OCI-LY7 (cell line): ENCODE measurements around the gene FSIP1. TPM values are rescaled to one million over a fixed set of nuclear protein-coding genes. Genes with fewer than 3 reads are reported as not detected.

Experiments
- BruUV-seq: library from RNA; stranded (reverse); fragments of 400-500 nt; replicated peaks from 2 replicates; lab custom pipeline; 2021; lab: Mats Ljungman, UMichigan
- CTCF ChIA-PET: fragments of 300-600 bp; sonication (Branson Sonifier 250); formaldehyde crosslinking; loops from one replicate; lab custom pipeline; 2022; ENCODE audit warnings: antibody characterized with exemption; ENCODE audit not compliant: unreplicated experiment; lab: Charles Lee
- POLR2A ChIA-PET: fragments of 300-600 bp; sonication (Branson Sonifier 250); formaldehyde crosslinking; loops from one replicate; lab custom pipeline; 2022; ENCODE audit warnings: antibody characterized with exemption; lab: Charles Lee
- DNase-seq: peaks from one replicate; pipeline ENCODE4 v3.0.0-alpha.2; 2015; ENCODE audit warnings: low spot score
- H2AFZ ChIP-seq: fragments of 200-600 bp; sonication (generic), shearing (Covaris generic); 2 replicates; pipeline ENCODE4 v1.6.1; 2014; ENCODE audit warnings: mild to moderate bottlenecking, antibody characterized with exemption, low read length, moderate library complexity
- H3K27ac ChIP-seq: fragments of 200-600 bp; sonication (generic); 2 replicates; pipeline ENCODE4 v1.5.1; 2014; ENCODE audit warnings: mixed run types, low read depth, mild to moderate bottlenecking, moderate library complexity, low read length, inconsistent platforms; ENCODE audit not compliant: poor library complexity, severe bottlenecking
- H3K36me3 ChIP-seq: fragments of 200-600 bp; sonication (generic); 2 replicates; pipeline ENCODE4 v1.6.1; 2014; ENCODE audit warnings: mild to moderate bottlenecking, antibody characterized with exemption, low read length, moderate library complexity, mixed read lengths; ENCODE audit not compliant: insufficient read depth
- H3K4me1 ChIP-seq: fragments of 200-600 bp; sonication (generic); 2 replicates; pipeline ENCODE4 v1.5.1; 2014; ENCODE audit warnings: mild to moderate bottlenecking, low read length; ENCODE audit not compliant: insufficient read depth, poor library complexity, severe bottlenecking
- H3K4me2 ChIP-seq: fragments of 200-600 bp; sonication (generic); 2 replicates; pipeline ENCODE4 v1.6.1; 2014; ENCODE audit warnings: mild to moderate bottlenecking, low read length
- H3K4me3 ChIP-seq: fragments of 200-600 bp; sonication (generic); 2 replicates; pipeline ENCODE4 v1.5.1; 2014; ENCODE audit warnings: mild to moderate bottlenecking, low read depth, low read length; ENCODE audit not compliant: poor library complexity, severe bottlenecking
- H3K79me2 ChIP-seq: fragments of 200-600 bp; sonication (generic); 2 replicates; pipeline ENCODE4 v1.6.1; 2016; ENCODE audit warnings: low read depth, mild to moderate bottlenecking, low read length, moderate library complexity, mixed read lengths; ENCODE audit not compliant: insufficient read depth
- H3K9me2 ChIP-seq: fragments of 200-600 bp; sonication (generic); 2 replicates; pipeline ENCODE4 v1.6.1; 2016; ENCODE audit warnings: mild to moderate bottlenecking, low read length, mixed read lengths; ENCODE audit not compliant: insufficient read depth
- H3K9me3 ChIP-seq: fragments of 200-600 bp; sonication (generic); 2 replicates; pipeline ENCODE4 v1.6.1; 2014; ENCODE audit warnings: mild to moderate bottlenecking, mixed run types, low read length, mixed read lengths
- H4K20me1 ChIP-seq: fragments of 200-600 bp; sonication (generic); 2 replicates; pipeline ENCODE4 v1.6.1; 2014; ENCODE audit warnings: mild to moderate bottlenecking, antibody characterized with exemption, low read length, moderate library complexity, mixed read lengths; ENCODE audit not compliant: insufficient read depth
- EZH2phosphoT487 ChIP-seq: fragments of 200-600 bp; sonication (generic); IDR thresholded peaks from 2 replicates; pipeline ENCODE4 v1.6.1; 2018; ENCODE audit warnings: low read depth, borderline replicate concordance, mild to moderate bottlenecking, mixed run types, antibody characterized with exemption, low read length, moderate library complexity, mixed read lengths
- intact Hi-C: fragments of 100-400 bp; cut with micrococcal nuclease; formaldehyde crosslinking; loops from one replicate; pipeline ENCODE4 v1.10.0; 2022; ENCODE audit not compliant: unreplicated experiment
- total RNA-seq, 2 experiments: library from RNA; depleted of rRNA in 1 of 2; stranded (reverse); fragments of >200 nt in 1 of 2; shearing (Covaris generic) in 1 of 2; gene quantifications; 2 replicates each; pipeline ENCODE4 v1.2.3, GENCODE V29; 2014 to 2022
- TF ChIP-seq, protein P1 (sequence below): fragments of 200-600 bp; sonication (generic); conservative IDR thresholded peaks from 2 replicates; pipeline ENCODE4 v1.5.1; 2014; ENCODE audit warnings: mild to moderate bottlenecking, antibody characterized with exemption, low read length, moderate library complexity, mixed read lengths

FSIP1 gene
- total RNA-seq, 2 experiments from 2014 or later, result 0.28 to 0.65 TPM

GRCh38 chr15:39781147-39781966 lies 1.3 kb downstream of the FSIP1 start:
- H3K27ac ChIP-seq, result no peak overlapping the region
- peak overlapping the region; percentile 87 for H3K4me2 ChIP-seq
- CTCF ChIA-PET, result no interaction called here
- intact Hi-C loops, result loop anchor here (5.0 to 10.0 kb wide), 4 partner anchors 151 to 541 kb away; partner anchors contain the start of genes BUB1B, EIF2AK4 and INAFM2
- H3K79me2 ChIP-seq, result peaks cover 9% of the 10 kb centered on the region; the same call in 1 of the 2 replicates
- no TSS peak for BruUV-seq
- POLR2A ChIA-PET, result interaction anchor here (2.0 kb wide), 1 partner anchor 9 kb away, joined by 7 read pairs; no protein-coding TSS in a partner anchor
- DNase-seq, result no peak
- no peaks in the 10 kb centered on the region for H4K20me1 ChIP-seq
- peak overlapping the region; percentile 84 for H3K4me3 ChIP-seq
- TF ChIP-seq, protein P1, sequence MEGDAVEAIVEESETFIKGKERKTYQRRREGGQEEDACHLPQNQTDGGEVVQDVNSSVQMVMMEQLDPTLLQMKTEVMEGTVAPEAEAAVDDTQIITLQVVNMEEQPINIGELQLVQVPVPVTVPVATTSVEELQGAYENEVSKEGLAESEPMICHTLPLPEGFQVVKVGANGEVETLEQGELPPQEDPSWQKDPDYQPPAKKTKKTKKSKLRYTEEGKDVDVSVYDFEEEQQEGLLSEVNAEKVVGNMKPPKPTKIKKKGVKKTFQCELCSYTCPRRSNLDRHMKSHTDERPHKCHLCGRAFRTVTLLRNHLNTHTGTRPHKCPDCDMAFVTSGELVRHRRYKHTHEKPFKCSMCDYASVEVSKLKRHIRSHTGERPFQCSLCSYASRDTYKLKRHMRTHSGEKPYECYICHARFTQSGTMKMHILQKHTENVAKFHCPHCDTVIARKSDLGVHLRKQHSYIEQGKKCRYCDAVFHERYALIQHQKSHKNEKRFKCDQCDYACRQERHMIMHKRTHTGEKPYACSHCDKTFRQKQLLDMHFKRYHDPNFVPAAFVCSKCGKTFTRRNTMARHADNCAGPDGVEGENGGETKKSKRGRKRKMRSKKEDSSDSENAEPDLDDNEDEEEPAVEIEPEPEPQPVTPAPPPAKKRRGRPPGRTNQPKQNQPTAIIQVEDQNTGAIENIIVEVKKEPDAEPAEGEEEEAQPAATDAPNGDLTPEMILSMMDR, result no peak
- no peak for TF ChIP-seq EZH2phosphoT487
- no peaks in the 10 kb centered on the region for H3K36me3 ChIP-seq
- no peaks in the 10 kb centered on the region for H3K9me3 ChIP-seq
- no peaks in the 10 kb centered on the region for H3K9me2 ChIP-seq
- H2AFZ ChIP-seq, result peak overlapping the region; percentile 100
- peaks cover 18% of the 10 kb centered on the region for H3K4me1 ChIP-seq

GRCh38 chr15:39778021-39778420 lies 4.6 kb downstream of the FSIP1 start:
- DNase-seq, result no peak
- intact Hi-C loops, result no loop called here
- Histone ChIP-seq H3K36me3 (no peaks in the 10 kb centered on the region), H3K79me2 (peaks cover 2% of the 10 kb centered on the region; the same call in 1 of the 2 replicates), H3K4me1 (peaks cover 12% of the 10 kb centered on the region), H2AFZ (no peak overlapping the region), H3K9me3 (no peaks in the 10 kb centered on the region), H4K20me1 (no peaks in the 10 kb centered on the region), H3K4me3 (no peak overlapping the region), H3K9me2 (no peaks in the 10 kb centered on the region), H3K4me2 (no peak overlapping the region), H3K27ac (no peak overlapping the region)
- BruUV-seq, result no TSS peak
- ChIA-PET POLR2A (no interaction called here), CTCF (no interaction called here)
- TF ChIP-seq, protein P1, result no peak
- no peak for TF ChIP-seq EZH2phosphoT487

DNA sequence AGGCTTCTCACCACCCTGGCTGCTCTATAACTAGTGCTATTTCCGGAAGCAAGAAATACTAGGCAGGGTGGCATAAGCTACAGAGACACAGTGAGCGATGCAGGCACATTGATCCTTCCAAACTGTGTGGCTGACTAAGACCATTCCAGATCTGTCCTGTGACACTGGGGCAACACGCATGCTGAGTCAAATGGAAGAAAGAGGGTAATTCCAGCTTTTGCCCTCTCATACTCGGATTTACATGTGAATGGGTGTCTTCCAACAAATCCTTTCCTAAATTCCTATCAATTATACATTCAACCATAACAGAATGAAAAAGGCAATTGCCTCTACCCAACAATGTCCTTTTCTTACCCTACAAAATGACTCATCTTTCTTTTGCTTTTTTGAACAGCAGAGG lies 5.1 kb downstream of the FSIP1 start:
- H3K27ac ChIP-seq, result no peak overlapping the region
- intact Hi-C loops, result no loop called here
- no peak overlapping the region for H2AFZ ChIP-seq
- H3K36me3 ChIP-seq, result no peaks in the 10 kb centered on the region
- no peaks in the 10 kb centered on the region for H3K9me2 ChIP-seq
- no peak overlapping the region for H3K4me3 ChIP-seq
- ChIA-PET CTCF (no interaction called here), POLR2A (no interaction called here)
- DNase-seq, result no peak
- no peaks in the 10 kb centered on the region for H3K79me2 ChIP-seq
- H3K9me3 ChIP-seq, result no peaks in the 10 kb centered on the region
- H3K4me1 ChIP-seq, result peaks cover 12% of the 10 kb centered on the region
- H3K4me2 ChIP-seq, result no peak overlapping the region
- BruUV-seq, result no TSS peak
- TF ChIP-seq EZH2phosphoT487, result no peak
- TF ChIP-seq, protein P1, result no peak
- H4K20me1 ChIP-seq, result no peaks in the 10 kb centered on the region
